Activated CD4-positive, alpha-beta T cell treated with anti-CD3 and anti-CD28 coated beads, Interleukin-2, amount 10 ng/mL, durations not matched to agents 7 days and 5 days (primary cell): Measurements from ENCODE around the gene TLX2. TPM values are rescaled to one million over a fixed set of nuclear protein-coding genes. Genes with fewer than 3 reads are reported as not detected.

Source experiments
- CTCF ChIA-PET: fragments of 350-600 bp; sonication (Branson Sonifier 250); formaldehyde crosslinking; loops from one replicate; lab custom pipeline; 2021; ENCODE audit warnings: antibody characterized with exemption; lab: Charles Lee
- POLR2A ChIA-PET: fragments of 350-600 bp; sonication (Branson Sonifier 250); formaldehyde crosslinking; loops from one replicate; lab custom pipeline; 2021; ENCODE audit warnings: antibody characterized with exemption; lab: Charles Lee
- DNase-seq: peaks from one replicate; pipeline ENCODE4 v3.0.0-alpha.2; 2020
- H3K27ac Mint-ChIP-seq: one replicate; pipeline ENCODE4 v1.8.0; 2021; ENCODE audit warnings: mild to moderate bottlenecking, moderate library complexity, mixed read lengths
- H3K27me3 Mint-ChIP-seq: one replicate; pipeline ENCODE4 v1.8.0; 2021; ENCODE audit warnings: mixed read lengths
- H3K36me3 Mint-ChIP-seq: one replicate; pipeline ENCODE4 v1.8.0; 2021; ENCODE audit warnings: low read depth, mixed read lengths
- H3K4me1 Mint-ChIP-seq: one replicate; pipeline ENCODE4 v1.8.0; 2021; ENCODE audit warnings: mixed read lengths
- H3K4me3 Mint-ChIP-seq: one replicate; pipeline ENCODE4 v1.8.0; 2021; ENCODE audit warnings: mild to moderate bottlenecking, moderate library complexity, mixed read lengths
- H3K9me3 Mint-ChIP-seq: one replicate; pipeline ENCODE4 v1.8.0; 2021; ENCODE audit warnings: mixed read lengths
- total RNA-seq, 2 experiments: library from RNA; stranded (reverse); gene quantifications; one replicate each; pipeline ENCODE4 v1.2.3, GENCODE V29; 2021

Gene TLX2
- total RNA-seq, 2 experiments from 2014 or later = 0.40 to 0.52 TPM

DNA sequence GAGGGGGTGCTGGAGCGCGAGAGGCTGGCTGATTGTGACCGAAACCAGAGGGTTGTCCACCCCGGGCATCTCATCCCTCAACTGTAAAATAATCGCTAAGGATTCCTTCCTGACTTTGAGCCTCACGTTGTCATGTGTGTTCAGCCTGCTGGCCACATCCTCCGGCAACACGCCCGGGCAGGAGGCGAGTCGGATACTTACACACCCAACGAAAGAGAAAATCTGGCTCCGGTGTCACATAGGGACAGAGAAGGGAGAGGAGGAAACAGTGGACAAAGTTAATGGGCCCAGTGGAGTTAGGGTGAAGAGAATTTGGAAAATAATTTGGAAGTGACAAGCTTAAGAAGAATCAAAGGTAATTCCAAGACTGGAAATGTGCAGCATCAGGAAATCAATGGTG lies 2.4 kb downstream of the TLX2 start:
- Mint-ChIP-seq H3K9me3 (no peaks in the 10 kb centered on the region), H3K36me3 (peaks cover 10% of the 10 kb centered on the region), H3K4me1 (peaks cover 30% of the 10 kb centered on the region), H3K4me3 (peak overlapping the region; percentile 55), H3K27me3 (peaks cover 74% of the 10 kb centered on the region), H3K27ac (no peak overlapping the region)
- POLR2A ChIA-PET = no interaction called here
- CTCF ChIA-PET = interaction anchor here (1.2 to 2.0 kb wide), 5 partner anchors 10 to 22 kb away, joined by 3 to 6 read pairs (median 4); partner anchors contain the start of genes AUP1, DQX1 and HTRA2
- DNase-seq = no peak

GRCh38 chr2:74522516-74522915 lies 8.3 kb downstream of the TLX2 start:
- H3K4me1 Mint-ChIP-seq = peaks cover 21% of the 10 kb centered on the region
- POLR2A ChIA-PET = no interaction called here
- CTCF ChIA-PET = interaction anchor here (0.6 to 1.7 kb wide), 8 partner anchors 9 to 39 kb away, joined by 3 to 7 read pairs (median 3); partner anchors contain the start of gene TLX2
- H3K27me3 Mint-ChIP-seq = peaks cover 36% of the 10 kb centered on the region
- no peak for DNase-seq
- H3K9me3 Mint-ChIP-seq = peaks cover 5% of the 10 kb centered on the region
- no peak overlapping the region for H3K27ac Mint-ChIP-seq
- no peak overlapping the region for H3K4me3 Mint-ChIP-seq
- peaks cover 18% of the 10 kb centered on the region for H3K36me3 Mint-ChIP-seq

- peaks cover 5% of the 10 kb centered on the region for H3K9me3 Mint-ChIP-seq
- POLR2A ChIA-PET = no interaction called here
- no peak overlapping the region for H3K27ac Mint-ChIP-seq
- H3K27me3 Mint-ChIP-seq = peaks cover 23% of the 10 kb centered on the region
- peaks cover 34% of the 10 kb centered on the region for H3K4me1 Mint-ChIP-seq
- CTCF ChIA-PET = interaction anchor here (1.0 to 1.4 kb wide), 3 partner anchors 9 to 13 kb away, joined by 3 read pairs; partner anchors contain the start of gene TLX2
- peaks cover 32% of the 10 kb centered on the region for H3K36me3 Mint-ChIP-seq
- H3K4me3 Mint-ChIP-seq = no peak overlapping the region
- DNase-seq = no peak
These were observed 9.8 kb downstream of the TLX2 start for GRCh38 chr2:74524005-74524404.

GRCh38 chr2:74524955-74525716 lies 10.9 kb downstream of the TLX2 start:
- Mint-ChIP-seq H3K27me3 (peaks cover 11% of the 10 kb centered on the region), H3K9me3 (peaks cover 5% of the 10 kb centered on the region), H3K4me1 (peaks cover 35% of the 10 kb centered on the region), H3K27ac (no peak overlapping the region), H3K4me3 (no peak overlapping the region), H3K36me3 (peaks cover 35% of the 10 kb centered on the region)
- no peak for DNase-seq
- ChIA-PET CTCF (interaction anchor here (1.1 to 2.2 kb wide), 3 partner anchors 8 to 42 kb away, joined by 3 to 6 read pairs (median 3); partner anchors contain the start of genes CCDC142 and TTC31), POLR2A (no interaction called here)

GRCh38 chr2:74525717-74526648 lies 11.7 kb downstream of the TLX2 start, which contains the start of gene DQX1:
TSS of gene DQX1 (minus strand) at chr2:74526231. CDS start at chr2:74525729, 502 bp downstream.
- peaks cover 5% of the 10 kb centered on the region for H3K9me3 Mint-ChIP-seq
- ChIA-PET POLR2A (no interaction called here), CTCF (interaction anchor here (0.6 to 2.2 kb wide), 6 partner anchors 8 to 230 kb away, joined by 3 to 6 read pairs (median 4); partner anchors contain the start of genes CCDC142 and TTC31)
- no peak within 1 kb of the TSS for H3K27ac Mint-ChIP-seq
- peaks cover 38% of the 10 kb centered on the region for H3K36me3 Mint-ChIP-seq
- H3K4me1 Mint-ChIP-seq = peaks cover 40% of the 10 kb centered on the region
- peaks cover 7% of the 10 kb centered on the region for H3K27me3 Mint-ChIP-seq
- DNase-seq = peak; percentile 40
- H3K4me3 Mint-ChIP-seq = no peak within 1 kb of the TSS

- POLR2A ChIA-PET = no interaction called here
These were observed 12.5 kb downstream of the TLX2 start for GRCh38 chr2:74526649-74527230.

GRCh38 chr2:74527741-74528140 lies 13.5 kb downstream of the TLX2 start:
- DNase-seq = no peak
- Mint-ChIP-seq H3K4me1 (peaks cover 56% of the 10 kb centered on the region), H3K9me3 (peaks cover 5% of the 10 kb centered on the region), H3K27ac (peak overlapping the region; percentile 97), H3K4me3 (peak overlapping the region; percentile 98), H3K27me3 (no peaks in the 10 kb centered on the region), H3K36me3 (peaks cover 47% of the 10 kb centered on the region)
- CTCF ChIA-PET = interaction anchor here (1.0 to 2.2 kb wide), 3 partner anchors 10 to 57 kb away, joined by 3 to 6 read pairs (median 5); no protein-coding TSS in a partner anchor
- POLR2A ChIA-PET = no interaction called here

More at GRCh38 chr2:74526649-74527230, 12.5 kb downstream of the TLX2 start:
- no peak overlapping the region for H3K4me3 Mint-ChIP-seq
- H3K4me1 Mint-ChIP-seq = peaks cover 47% of the 10 kb centered on the region
- no peak for DNase-seq
- CTCF ChIA-PET = interaction anchor here (0.6 to 2.2 kb wide), 7 partner anchors 9 to 230 kb away, joined by 3 to 6 read pairs (median 4); partner anchors contain the start of genes CCDC142 and TTC31
- peaks cover 5% of the 10 kb centered on the region for H3K27me3 Mint-ChIP-seq
- peaks cover 39% of the 10 kb centered on the region for H3K36me3 Mint-ChIP-seq
- no peak overlapping the region for H3K27ac Mint-ChIP-seq
- peaks cover 5% of the 10 kb centered on the region for H3K9me3 Mint-ChIP-seq

- H3K36me3 Mint-ChIP-seq = peaks cover 47% of the 10 kb centered on the region
- CTCF ChIA-PET = interaction anchor here (0.5 to 2.7 kb wide), 15 partner anchors 8 to 279 kb away, joined by 3 to 8 read pairs (median 3); partner anchors contain the start of genes CCDC142 and TTC31
- peaks cover 57% of the 10 kb centered on the region for H3K4me1 Mint-ChIP-seq
- DNase-seq = no peak
- H3K27me3 Mint-ChIP-seq = no peaks in the 10 kb centered on the region
- POLR2A ChIA-PET = interaction anchor here (0.8 kb wide), 1 partner anchor 138 kb away, joined by 5 read pairs; no protein-coding TSS in a partner anchor
- peak overlapping the region; percentile 97 for H3K27ac Mint-ChIP-seq
- H3K4me3 Mint-ChIP-seq = peak overlapping the region; percentile 98
- H3K9me3 Mint-ChIP-seq = peaks cover 5% of the 10 kb centered on the region
These were observed 14.5 kb downstream of the TLX2 start for GRCh38 chr2:74528600-74529356.

- Mint-ChIP-seq H3K9me3 (peaks cover 5% of the 10 kb centered on the region), H3K4me3 (peak within 1 kb of the TSS; percentile 98), H3K27ac (peak within 1 kb of the TSS; percentile 97), H3K4me1 (peaks cover 57% of the 10 kb centered on the region), H3K27me3 (no peaks in the 10 kb centered on the region), H3K36me3 (peaks cover 47% of the 10 kb centered on the region)
- ChIA-PET CTCF (interaction anchor here (0.5 to 3.6 kb wide), 23 partner anchors 9 to 280 kb away, joined by 3 to 16 read pairs (median 3); partner anchors contain the start of genes CCDC142, TTC31 and WBP1), POLR2A (interaction anchor here (0.6 to 0.8 kb wide), 3 partner anchors 44 to 139 kb away, joined by 3 to 5 read pairs (median 3); partner anchors contain the start of gene INO80B)
- DNase-seq = peak; percentile 92
These were observed 15.3 kb downstream of the TLX2 start, which contains the start of the genes AUP1 and HTRA2 for GRCh38 chr2:74529357-74530238. TSS of gene AUP1 (minus strand) at chr2:74529706. CDS start at chr2:74529629, 77 bp downstream. TSS of gene HTRA2 (plus strand) at chr2:74529933. CDS start at chr2:74530007, 74 bp downstream.
